Activated CD8-positive, alpha-beta T cell treated with anti-CD3 and anti-CD28 coated beads for 36 hours (primary cell): ENCODE measurements around the gene RGS19. TPM values are rescaled to one million over a fixed set of nuclear protein-coding genes. Genes with fewer than 3 reads are reported as not detected.

Experiments used
- ATAC-seq: fragments of 200-7000 bp; cut with Tn5 transposase; one replicate; pipeline ENCODE4 v1.10.0; 2021; ENCODE audit warnings: mild to moderate bottlenecking, moderate library complexity
- CTCF ChIA-PET: fragments of 350-600 bp; sonication (Branson Sonifier 250); formaldehyde crosslinking; loops from one replicate; lab custom pipeline; 2021; ENCODE audit warnings: antibody characterized with exemption; lab: Charles Lee
- POLR2A ChIA-PET: fragments of 350-600 bp; sonication (Branson Sonifier 250); formaldehyde crosslinking; loops from one replicate; lab custom pipeline; 2021; ENCODE audit warnings: antibody characterized with exemption; lab: Charles Lee
- DNase-seq: peaks from one replicate; pipeline ENCODE4 v3.0.0-alpha.2; 2020
- H3K27ac Mint-ChIP-seq: one replicate; pipeline ENCODE4 v1.8.0; 2021; ENCODE audit warnings: mild to moderate bottlenecking, mixed read lengths
- H3K27me3 Mint-ChIP-seq: one replicate; pipeline ENCODE4 v1.8.0; 2021; ENCODE audit warnings: mixed read lengths
- H3K36me3 Mint-ChIP-seq: one replicate; pipeline ENCODE4 v1.8.0; 2021; ENCODE audit warnings: low read depth, mixed read lengths
- H3K4me1 Mint-ChIP-seq: one replicate; pipeline ENCODE4 v1.8.0; 2021; ENCODE audit warnings: low read depth, mixed read lengths
- H3K4me3 Mint-ChIP-seq: one replicate; pipeline ENCODE4 v1.8.0; 2021; ENCODE audit warnings: mild to moderate bottlenecking, moderate library complexity, mixed read lengths
- H3K9me3 Mint-ChIP-seq: one replicate; pipeline ENCODE4 v1.8.0; 2021; ENCODE audit warnings: mixed read lengths
- CTCF ChIP-seq: fragments of 200-600 bp; IDR thresholded peaks from one replicate; pipeline ENCODE4 v1.8.0; 2022; ENCODE audit warnings: antibody characterized with exemption, mild to moderate bottlenecking
- intact Hi-C: fragments of 100-400 bp; cut with micrococcal nuclease; formaldehyde crosslinking; loops from one replicate; pipeline ENCODE4 v1.10.0; 2022
- total RNA-seq, 2 experiments: library from RNA; stranded (reverse); gene quantifications; one replicate each; pipeline ENCODE4 v1.2.3, GENCODE V29; 2021

RGS19 gene
- total RNA-seq, 2 experiments from 2014 or later, result 42.5 to 44.1 TPM

- H3K27ac Mint-ChIP-seq, result no peak overlapping the region
- no peak for ATAC-seq
- POLR2A ChIA-PET, result interaction anchor here (1.0 kb wide), 1 partner anchor 21 kb away, joined by 3 read pairs; no protein-coding TSS in a partner anchor
- DNase-seq, result peak; percentile 1
- peaks cover 14% of the 10 kb centered on the region for H3K27me3 Mint-ChIP-seq
- no peaks in the 10 kb centered on the region for H3K36me3 Mint-ChIP-seq
- CTCF ChIA-PET, result no interaction called here
- no peak overlapping the region for H3K4me3 Mint-ChIP-seq
- H3K4me1 Mint-ChIP-seq, result peaks cover 20% of the 10 kb centered on the region
- H3K9me3 Mint-ChIP-seq, result no peaks in the 10 kb centered on the region
- no peak for TF ChIP-seq CTCF
- intact Hi-C loops, result no loop called here
Measured at GRCh38 chr20:64104667-64105451, 25.5 kb upstream of the RGS19 start.

GRCh38 chr20:64103871-64104666 is 24.8 kb upstream of the RGS19 start:
- Mint-ChIP-seq H3K4me1 (peaks cover 20% of the 10 kb centered on the region), H3K4me3 (no peak overlapping the region), H3K27me3 (peaks cover 14% of the 10 kb centered on the region), H3K27ac (no peak overlapping the region), H3K36me3 (no peaks in the 10 kb centered on the region), H3K9me3 (no peaks in the 10 kb centered on the region)
- TF ChIP-seq CTCF, result no peak
- DNase-seq, result no peak
- CTCF ChIA-PET, result no interaction called here
- POLR2A ChIA-PET, result interaction anchor here (1.0 kb wide), 1 partner anchor 20 kb away, joined by 3 read pairs; no protein-coding TSS in a partner anchor
- no peak for ATAC-seq
- intact Hi-C loops, result no loop called here

- intact Hi-C loops, result no loop called here
- H3K27ac Mint-ChIP-seq, result no peak overlapping the region
- POLR2A ChIA-PET, result interaction anchor here (0.7 kb wide), 1 partner anchor 17 kb away, joined by 3 read pairs; no protein-coding TSS in a partner anchor
- H3K27me3 Mint-ChIP-seq, result peaks cover 14% of the 10 kb centered on the region
- peaks cover 20% of the 10 kb centered on the region for H3K4me1 Mint-ChIP-seq
- ATAC-seq (no peak), DNase-seq (peak; percentile 16)
- TF ChIP-seq CTCF, result no peak
- H3K9me3 Mint-ChIP-seq, result no peaks in the 10 kb centered on the region
- peak overlapping the region; percentile 46 for H3K4me3 Mint-ChIP-seq
- CTCF ChIA-PET, result interaction anchor here (0.6 to 5.1 kb wide), 7 partner anchors 9 to 156 kb away, joined by 3 to 30 read pairs (median 4); partner anchors contain the start of genes LKAAEAR1 and OPRL1
- no peaks in the 10 kb centered on the region for H3K36me3 Mint-ChIP-seq
Measured at GRCh38 chr20:64102647-64103354, 23.5 kb upstream of the RGS19 start.

- DNase-seq (peak; percentile 79), ATAC-seq (peak; percentile 82)
- Mint-ChIP-seq H3K9me3 (no peaks in the 10 kb centered on the region), H3K4me1 (peaks cover 16% of the 10 kb centered on the region), H3K27ac (no peak overlapping the region), H3K36me3 (no peaks in the 10 kb centered on the region), H3K4me3 (peak overlapping the region; percentile 46), H3K27me3 (peaks cover 14% of the 10 kb centered on the region)
- TF ChIP-seq CTCF, result peak; percentile 98
- ChIA-PET CTCF (interaction anchor here (0.6 to 5.1 kb wide), 10 partner anchors 9 to 157 kb away, joined by 3 to 30 read pairs (median 3); partner anchors contain the start of genes LKAAEAR1 and OPRL1), POLR2A (interaction anchor here (0.7 kb wide), 1 partner anchor 18 kb away, joined by 3 read pairs; no protein-coding TSS in a partner anchor)
- intact Hi-C loops, result no loop called here
Measured at GRCh38 chr20:64101731-64102621, 22.7 kb upstream of the RGS19 start.
